Neural crest cell (in vitro differentiated cells): Measurements from ENCODE around the gene BARD1. TPM values are rescaled to one million over a fixed set of nuclear protein-coding genes. Genes with fewer than 3 reads are reported as not detected.

Source experiments
- DNase-seq: peaks from one replicate; pipeline ENCODE4 v3.0.0; 2021; ENCODE audit warnings: low read depth, mixed read lengths, low spot score
- H3K27ac Mint-ChIP-seq: one replicate; pipeline ENCODE4 v1.8.0; 2021; ENCODE audit warnings: mild to moderate bottlenecking, mixed read lengths; ENCODE audit not compliant: unreplicated experiment
- H3K27me3 Mint-ChIP-seq: 2 replicates; pipeline ENCODE4 v1.8.0; 2021; ENCODE audit warnings: low read depth, mild to moderate bottlenecking, mixed read lengths
- H3K36me3 Mint-ChIP-seq: 2 replicates; pipeline ENCODE4 v1.8.0; 2021; ENCODE audit warnings: low read depth, mild to moderate bottlenecking, mixed read lengths
- H3K4me1 Mint-ChIP-seq: 2 replicates; pipeline ENCODE4 v1.8.0; 2021; ENCODE audit warnings: mixed read lengths
- H3K4me3 Mint-ChIP-seq: one replicate; pipeline ENCODE4 v1.8.0; 2021; ENCODE audit warnings: mild to moderate bottlenecking, mixed read lengths
- H3K9me3 Mint-ChIP-seq: 2 replicates; pipeline ENCODE4 v1.8.0; 2021; ENCODE audit warnings: mixed read lengths
- CTCF ChIP-seq: fragments of 200-600 bp; sonication (generic); conservative IDR thresholded peaks from 2 replicates; pipeline ENCODE4 v1.5.0; 2021; ENCODE audit warnings: antibody characterized with exemption, mild to moderate bottlenecking
- total RNA-seq: library from RNA; stranded (reverse); gene quantifications from 2 replicates; pipeline ENCODE4 v1.2.1, GENCODE V29; 2021

Gene BARD1
- total RNA-seq, 1 donor from 2014 or later: 40.4 TPM

- Mint-ChIP-seq H3K9me3 (peaks cover 5% of the 10 kb centered on the region), H3K4me1 (no peaks in the 10 kb centered on the region), H3K27me3 (no peaks in the 10 kb centered on the region), H3K27ac (no peak overlapping the region), H3K4me3 (no peak overlapping the region), H3K36me3 (peaks cover 49% of the 10 kb centered on the region)
- no peak for TF ChIP-seq CTCF
- DNase-seq: no peak
Measured at GRCh38 chr2:214772443-214773015, 37.0 kb downstream of the BARD1 start.

DNA sequence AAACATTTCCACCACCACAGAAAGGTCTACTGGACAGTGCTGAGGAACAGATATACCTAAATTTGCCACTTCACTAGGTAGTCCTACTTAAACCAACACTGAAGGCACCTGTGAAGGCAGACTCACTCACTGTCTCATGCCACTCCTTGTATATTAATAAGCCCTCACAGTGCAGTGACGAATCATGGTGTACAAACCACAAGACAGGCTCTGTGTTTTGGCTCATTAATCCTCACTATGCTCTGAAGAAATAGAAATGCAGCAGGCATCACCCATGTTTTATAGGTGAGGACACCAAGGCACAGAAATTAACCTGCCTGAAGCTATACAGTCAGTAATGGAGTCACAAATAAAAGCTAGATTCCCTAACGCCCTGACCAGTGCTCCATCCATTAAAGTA lies 44.3 kb downstream of the BARD1 start:
- Mint-ChIP-seq H3K36me3 (peaks cover 41% of the 10 kb centered on the region), H3K27me3 (no peaks in the 10 kb centered on the region), H3K9me3 (no peaks in the 10 kb centered on the region), H3K4me3 (no peak overlapping the region), H3K4me1 (no peaks in the 10 kb centered on the region), H3K27ac (no peak overlapping the region)
- DNase-seq: no peak
- TF ChIP-seq CTCF: no peak

GRCh38 chr2:214753455-214753854 lies 56.0 kb downstream of the BARD1 start:
- no peak overlapping the region for H3K4me3 Mint-ChIP-seq
- H3K9me3 Mint-ChIP-seq: peaks cover 2% of the 10 kb centered on the region
- H3K27me3 Mint-ChIP-seq: no peaks in the 10 kb centered on the region
- TF ChIP-seq CTCF: no peak
- DNase-seq: no peak
- H3K27ac Mint-ChIP-seq: no peak overlapping the region
- H3K36me3 Mint-ChIP-seq: peaks cover 35% of the 10 kb centered on the region
- H3K4me1 Mint-ChIP-seq: no peaks in the 10 kb centered on the region

GRCh38 chr2:214750529-214750928 lies 59.0 kb downstream of the BARD1 start:
- Mint-ChIP-seq H3K9me3 (no peaks in the 10 kb centered on the region), H3K4me1 (no peaks in the 10 kb centered on the region), H3K27ac (no peak overlapping the region), H3K36me3 (peaks cover 37% of the 10 kb centered on the region), H3K27me3 (no peaks in the 10 kb centered on the region), H3K4me3 (no peak overlapping the region)
- DNase-seq: no peak
- no peak for TF ChIP-seq CTCF

DNA sequence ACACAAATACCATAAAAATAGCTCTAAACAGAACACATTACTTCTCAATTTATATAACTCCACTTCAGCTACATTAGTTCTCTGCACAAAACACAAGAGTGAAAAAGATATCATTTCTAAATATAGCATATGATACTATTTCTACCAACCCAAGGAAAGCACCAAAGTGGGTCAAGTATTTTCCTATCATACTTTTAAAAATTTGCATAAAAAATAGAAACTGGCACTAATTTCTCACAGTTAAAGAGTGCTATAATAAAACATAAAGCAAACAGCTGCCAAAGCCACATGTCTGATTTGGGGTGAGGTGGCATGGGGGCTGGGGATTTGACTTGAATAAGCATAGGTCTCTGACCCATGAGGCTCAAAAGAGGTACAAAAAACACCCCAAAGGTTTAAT lies 61.5 kb downstream of the BARD1 start:
- H3K36me3 Mint-ChIP-seq: peaks cover 41% of the 10 kb centered on the region
- no peak overlapping the region for H3K27ac Mint-ChIP-seq

More for the DNA sequence above, 61.5 kb downstream of the BARD1 start:
- TF ChIP-seq CTCF: no peak
- H3K4me1 Mint-ChIP-seq: no peaks in the 10 kb centered on the region
- no peak for DNase-seq
- no peak overlapping the region for H3K4me3 Mint-ChIP-seq
- no peaks in the 10 kb centered on the region for H3K9me3 Mint-ChIP-seq
- no peaks in the 10 kb centered on the region for H3K27me3 Mint-ChIP-seq
